GM18498 (cell line): ENCODE measurements around the gene CTIF.

Source experiments
- ATAC-seq: cut with Tn5 transposase; IDR thresholded peaks from one replicate; pipeline ENCODE4 v1.9.1; 2021; ENCODE audit warnings: mild to moderate bottlenecking, moderate library complexity; ENCODE audit not compliant: unreplicated experiment

CTIF gene

GRCh38 chr18:48599391-48599790 is 60.6 kb downstream of the CTIF start:
- no peak for ATAC-seq

- ATAC-seq = no peak
Measured at GRCh38 chr18:48600046-48600445, 61.2 kb downstream of the CTIF start.

- no peak for ATAC-seq
Measured at GRCh38 chr18:48600456-48601090, 61.7 kb downstream of the CTIF start.

- no peak for ATAC-seq
Measured at GRCh38 chr18:48601343-48601742, 62.5 kb downstream of the CTIF start.

- ATAC-seq = no peak
Measured at GRCh38 chr18:48602759-48603390, 64.0 kb downstream of the CTIF start.

GRCh38 chr18:48605408-48605845 is 66.6 kb downstream of the CTIF start:
- no peak for ATAC-seq

- no peak for ATAC-seq
Measured at GRCh38 chr18:48607056-48607984, 68.5 kb downstream of the CTIF start.

- no peak for ATAC-seq
Measured at GRCh38 chr18:48608581-48608980, 69.8 kb downstream of the CTIF start.

- no peak for ATAC-seq
Measured at GRCh38 chr18:48609114-48609513, 70.3 kb downstream of the CTIF start.

GRCh38 chr18:48609820-48610815 is 71.3 kb downstream of the CTIF start:
- no peak for ATAC-seq

GRCh38 chr18:48611203-48611602 is 72.4 kb downstream of the CTIF start:
- no peak for ATAC-seq

GRCh38 chr18:48611785-48612480 is 73.1 kb downstream of the CTIF start:
- ATAC-seq = no peak

- no peak for ATAC-seq
Measured at GRCh38 chr18:48612511-48612910, 73.7 kb downstream of the CTIF start.

- ATAC-seq = no peak
Measured at GRCh38 chr18:48612917-48613316, 74.1 kb downstream of the CTIF start.

- ATAC-seq = no peak
Measured at GRCh38 chr18:48613589-48614404, 75.0 kb downstream of the CTIF start.

- no peak for ATAC-seq
Measured at GRCh38 chr18:48615566-48616401, 77.0 kb downstream of the CTIF start.

GRCh38 chr18:48616484-48617255 is 77.8 kb downstream of the CTIF start:
- no peak for ATAC-seq
